ENCODE data around the gene ZNF503. TPM values are rescaled to one million over a fixed set of nuclear protein-coding genes. Genes with fewer than 3 reads are reported as not detected.

The ZNF503 gene
- total and polyA plus RNA-seq, 2 of the 8 experiments (the other 6 are each of a cell fraction or from before 2014, with no cell fraction given): 0.03 to 0.13 TPM

GRCh38 chr10:75449382-75450074 lies 48.0 kb upstream of the ZNF503 start (continued):
- TF ChIP-seq CHD7 (IDR thresholded peaks at IDR 0.05; ENCODE audit: insufficient replicate concordance, low read length): no peak
- no peak for TF ChIP-seq TBP (IDR thresholded peaks at IDR 0.05; ENCODE audit: low read depth, low read length)
- TF ChIP-seq GTF2F1 (IDR thresholded peaks at IDR 0.05; ENCODE audit: borderline replicate concordance, low read depth, low read length): no peak
- TF ChIP-seq KDM5A (IDR thresholded peaks at IDR 0.05; ENCODE audit: low read length): no peak
- no peak for TF ChIP-seq NANOG (IDR thresholded peaks at IDR 0.05; ENCODE audit: insufficient read depth, low read depth, low read length, poor library complexity, severe bottlenecking)
- no peak for TF ChIP-seq SIX5 (IDR thresholded peaks at IDR 0.05; ENCODE audit: low read depth, low read length)
- no peak for TF ChIP-seq EP300 (IDR thresholded peaks at IDR 0.05; ENCODE audit: borderline replicate concordance in 1 of 2, low read depth in 2 of 2, low read length in 2 of 2)
- TF ChIP-seq SIRT6 (IDR thresholded peaks at IDR 0.05; ENCODE audit: low read length): no peak
- TF ChIP-seq RNF2 (IDR thresholded peaks at IDR 0.05; ENCODE audit: borderline replicate concordance, low read depth, low read length, missing control alignments, poor library complexity, severe bottlenecking): no peak
- TF ChIP-seq BCL11A (IDR thresholded peaks at IDR 0.05; ENCODE audit: low read depth in 2 of 2, low read length in 2 of 2): no peak
